HCT116 (cell line): Measurements from ENCODE around the gene NGRN. TPM values are rescaled to one million over a fixed set of nuclear protein-coding genes. Genes with fewer than 3 reads are reported as not detected.

ENCODE experiments used
- ATAC-seq: fragments of 200-7000 bp; cut with Tn5 transposase; 2 replicates; pipeline ENCODE4 v1.9.1; 2020; ENCODE audit warnings: mild to moderate bottlenecking, moderate library complexity
- BruUV-seq: library from RNA; stranded (reverse); fragments of 400-500 nt; replicated peaks from 2 replicates; lab custom pipeline; 2021; lab: Mats Ljungman, UMichigan
- CTCF ChIA-PET: fragments of 300-600 bp; sonication (Branson Sonifier 250); formaldehyde crosslinking; loops from one replicate; lab custom pipeline; 2021; ENCODE audit warnings: antibody characterized with exemption; lab: Charles Lee
- POLR2A ChIA-PET: fragments of 300-600, 350-600 bp; sonication (Branson Sonifier 250); formaldehyde crosslinking; loops from one replicate; lab custom pipeline; 2021; ENCODE audit warnings: antibody characterized with exemption; lab: Charles Lee
- RAD21 ChIA-PET, 2 experiments: fragments of 300-600 bp; sonication (Branson Sonifier 250); formaldehyde crosslinking; loops; one replicate each; lab custom pipeline; 2023; ENCODE audit warnings: low total read pairs in 2 of 2; ENCODE audit not compliant: uncharacterized antibody in 2 of 2, unreplicated experiment in 2 of 2, low non-redundant PET in 1 of 2; lab: Charles Lee
- DNase-seq: peaks from one replicate; pipeline ENCODE4 v3.0.0-alpha.2; 2010; ENCODE audit warnings: low read depth, low spot score
- H2AFZ ChIP-seq: fragments of 200-600 bp; shearing (Covaris generic), sonication (generic); 2 replicates; pipeline ENCODE4 v1.6.1; 2017; ENCODE audit warnings: low read depth, mixed run types, mixed read lengths, antibody characterized with exemption, low read length; ENCODE audit not compliant: poor library complexity, severe bottlenecking
- H3K27ac ChIP-seq: 2 replicates; pipeline ENCODE4 v1.5.1; 2012; ENCODE audit warnings: low read depth, low read length
- H3K27me3 ChIP-seq: fragments of 200-600 bp; sonication (generic); 2 replicates; pipeline ENCODE4 v1.6.1; 2016; ENCODE audit warnings: mixed run types, low read length, mixed read lengths; ENCODE audit not compliant: insufficient read depth
- H3K36me3 ChIP-seq, 2 experiments: fragments of 200-500 bp in 1 of 2; fragments of 200-600 bp in 1 of 2; sonication (Bioruptor generic) in 1 of 2; sonication (generic) in 1 of 2; 2 replicates each; pipeline versions ENCODE4 v1.5.1 to v1.6.1; 2014 to 2016; ENCODE audit warnings: low read length in 2 of 2, inconsistent platforms in 1 of 2, mixed read lengths in 1 of 2, mixed run types in 1 of 2; ENCODE audit not compliant: insufficient read depth in 2 of 2, control insufficient read depth in 1 of 2
- H3K4me1 ChIP-seq, 2 experiments: fragments of 200-600 bp in 1 of 2; sonication (generic) in 1 of 2; 2 replicates each; pipeline versions ENCODE4 v1.5.1 to v1.6.1; 2012 to 2017; ENCODE audit warnings: low read length in 2 of 2, inconsistent platforms in 1 of 2, mild to moderate bottlenecking in 1 of 2, mixed read lengths in 1 of 2, mixed run types in 1 of 2, moderate library complexity in 1 of 2; ENCODE audit not compliant: insufficient read depth in 2 of 2, control insufficient read depth in 1 of 2
- H3K4me2 ChIP-seq: fragments of 200-600 bp; sonication (generic); 2 replicates; pipeline ENCODE4 v1.6.1; 2017; ENCODE audit warnings: mixed run types, low read length, mixed read lengths
- H3K4me3 ChIP-seq, 2 experiments: fragments of 200-600 bp in 1 of 2; sonication (generic) in 1 of 2; replicated peaks in 1 of 2; 2 replicates each; pipeline ENCODE4 v1.5.1; 2011 to 2016; ENCODE audit warnings: low read length in 2 of 2, control low read depth in 1 of 2, low read depth in 1 of 2, mild to moderate bottlenecking in 1 of 2, mixed read lengths in 1 of 2, mixed run types in 1 of 2
- H3K79me2 ChIP-seq: fragments of 200-600 bp; sonication (generic); 2 replicates; pipeline ENCODE4 v1.6.1; 2017; ENCODE audit warnings: mild to moderate bottlenecking, mixed run types, low read length, moderate library complexity, mixed read lengths; ENCODE audit not compliant: insufficient read depth
- H3K9ac ChIP-seq: fragments of 200-600 bp; sonication (generic); 2 replicates; pipeline ENCODE4 v1.6.1; 2016; ENCODE audit warnings: low read length, mixed read lengths
- H3K9me2 ChIP-seq: fragments of 200-600 bp; sonication (generic), shearing (Covaris generic); 2 replicates; pipeline ENCODE4 v1.6.1; 2017; ENCODE audit warnings: mixed run types, mild to moderate bottlenecking, moderate library complexity; ENCODE audit not compliant: insufficient read depth
- H3K9me3 ChIP-seq, 2 experiments: fragments of 200-500 bp in 1 of 2; fragments of 200-600 bp in 1 of 2; sonication (Bioruptor generic) in 1 of 2; sonication (generic) in 1 of 2; 2 replicates each; pipeline ENCODE4 v1.6.1; 2014 to 2017; ENCODE audit warnings: low read length in 2 of 2, mixed read lengths in 2 of 2, inconsistent platforms in 1 of 2, low read depth in 1 of 2, mild to moderate bottlenecking in 1 of 2, mixed run types in 1 of 2, moderate library complexity in 1 of 2; ENCODE audit not compliant: control insufficient read depth in 1 of 2, insufficient read depth in 1 of 2
- H4K20me1 ChIP-seq: fragments of 200-600 bp; sonication (generic), shearing (Covaris generic); 2 replicates; pipeline ENCODE4 v1.6.1; 2017; ENCODE audit warnings: mixed run types, mild to moderate bottlenecking, moderate library complexity; ENCODE audit not compliant: insufficient read depth
- CEBPB ChIP-seq: IDR thresholded peaks from 2 replicates; pipeline ENCODE4 v1.6.1; 2012; ENCODE audit warnings: low read depth
- EGR1 ChIP-seq: IDR thresholded peaks from 2 replicates; pipeline ENCODE4 v1.6.1; 2012; ENCODE audit warnings: low read depth
- ELF1 ChIP-seq: IDR thresholded peaks from 2 replicates; pipeline ENCODE4 v1.6.1; 2012; ENCODE audit warnings: low read depth, borderline replicate concordance
- EZH2 ChIP-seq: fragments of 200-600 bp; sonication (generic); IDR thresholded peaks from 2 replicates; pipeline ENCODE4 v1.6.1; 2017; ENCODE audit warnings: antibody characterized with exemption, mixed run types
- EZH2phosphoT487 ChIP-seq: fragments of 200-600 bp; IDR thresholded peaks from 2 replicates; pipeline ENCODE4 v1.6.1; 2018; ENCODE audit warnings: antibody characterized with exemption, borderline replicate concordance
- JUND ChIP-seq: IDR thresholded peaks from 2 replicates; pipeline ENCODE4 v1.6.1; 2012
- POLR2A ChIP-seq: IDR thresholded peaks from 2 replicates; pipeline ENCODE4 v1.7.0; 2011; ENCODE audit warnings: borderline replicate concordance; ENCODE audit not compliant: insufficient read depth, insufficient read length; ENCODE audit errors: extremely low read depth
- POLR2AphosphoS5 ChIP-seq: IDR thresholded peaks from 2 replicates; pipeline ENCODE4 v1.6.1; 2011; ENCODE audit warnings: mild to moderate bottlenecking, low read depth, low read length, moderate library complexity
- RAD21 ChIP-seq: IDR thresholded peaks from 2 replicates; pipeline ENCODE4 v1.6.1; 2012; ENCODE audit warnings: low read depth, mild to moderate bottlenecking
- REST ChIP-seq: IDR thresholded peaks from 2 replicates; pipeline ENCODE4 v1.6.1; 2012; ENCODE audit warnings: low read depth
- SIN3A ChIP-seq: IDR thresholded peaks from 2 replicates; pipeline ENCODE4 v1.6.1; 2012; ENCODE audit warnings: low read depth
- SP1 ChIP-seq: IDR thresholded peaks from 2 replicates; pipeline ENCODE4 v1.6.1; 2012; ENCODE audit warnings: low read depth
- SRF ChIP-seq: IDR thresholded peaks from 2 replicates; pipeline ENCODE4 v1.6.1; 2012; ENCODE audit warnings: low read depth
- TCF7L2 ChIP-seq: IDR thresholded peaks from 2 replicates; pipeline ENCODE4 v1.7.0; 2011; ENCODE audit warnings: borderline replicate concordance, inconsistent platforms; ENCODE audit not compliant: insufficient read depth, insufficient read length; ENCODE audit errors: extremely low read depth
- YY1 ChIP-seq: IDR thresholded peaks from 2 replicates; pipeline ENCODE4 v1.6.1; 2011; ENCODE audit warnings: low read length, low read depth, moderate library complexity, mild to moderate bottlenecking; ENCODE audit not compliant: insufficient replicate concordance; ENCODE audit errors: extremely low read depth
- ZNF274 ChIP-seq: fragments of 200-500 bp; sonication (Bioruptor generic); IDR thresholded peaks from 2 replicates; pipeline ENCODE4 v1.6.1; 2014; ENCODE audit warnings: mild to moderate bottlenecking, low read depth, low read length, inconsistent platforms
- intact Hi-C: fragments of 100-400 bp; cut with micrococcal nuclease; formaldehyde crosslinking; loops from 2 replicates; pipeline ENCODE4 v1.10.0; 2022
- total RNA-seq: library from RNA; stranded (reverse); gene quantifications from one replicate; pipeline ENCODE4 v1.2.1, GENCODE V29; 2021; ENCODE audit not compliant: unreplicated experiment

The NGRN gene
- total RNA-seq, 1 experiment from 2014 or later, result 72.7 TPM

GRCh38 chr15:90270502-90271150 is 5.2 kb downstream of the NGRN start:
- peaks cover 21 to 46% of the 10 kb centered on the region in 2 experiments for H3K36me3 ChIP-seq
- H3K4me3 ChIP-seq, result no peak overlapping the region
- no TSS peak for BruUV-seq
- H3K4me2 ChIP-seq, result no peak overlapping the region
- H3K79me2 ChIP-seq, result peaks cover 78% of the 10 kb centered on the region
- no peak for TF ChIP-seq SP1
- no peak for TF ChIP-seq ELF1
- no peak for TF ChIP-seq YY1
- TF ChIP-seq CEBPB, result no peak
- TF ChIP-seq SIN3A, result no peak
- no peak for TF ChIP-seq EZH2phosphoT487
- TF ChIP-seq ZNF274, result no peak
- TF ChIP-seq EZH2, result no peak
- no peak for TF ChIP-seq RAD21
- no peak for TF ChIP-seq REST
- no peak for TF ChIP-seq SRF
- TF ChIP-seq TCF7L2, result no peak
- no peak for TF ChIP-seq JUND
- no peak for TF ChIP-seq POLR2AphosphoS5
- no peak for TF ChIP-seq POLR2A
- no peak for TF ChIP-seq EGR1
- TF ChIP-seq, all 23 proteins: peak for 0
- ATAC-seq, result no peak
- ChIA-PET CTCF (interaction anchor here (1.6 kb wide), 1 partner anchor 23 kb away, joined by 3 read pairs; no protein-coding TSS in a partner anchor), RAD21 (no interaction called here), POLR2A (interaction anchor here (0.6 kb wide), 2 partner anchors 477 to 589 kb away, joined by 3 read pairs; no protein-coding TSS in a partner anchor)
- intact Hi-C loops, result no loop called here
- H2AFZ ChIP-seq, result no peak overlapping the region
- peaks cover 9 to 15% of the 10 kb centered on the region in 2 experiments; a peak in 3 of 4 replicates for H3K4me1 ChIP-seq
- no peaks in the 10 kb centered on the region for H3K27me3 ChIP-seq
- H4K20me1 ChIP-seq, result peaks cover 2% of the 10 kb centered on the region; the same call in 1 of the 2 replicates
- H3K9ac ChIP-seq, result no peak overlapping the region
- no peak for DNase-seq
- H3K9me3 ChIP-seq, result no peaks in the 10 kb centered on the region
- H3K27ac ChIP-seq, result no peak overlapping the region
- H3K9me2 ChIP-seq, result no peaks in the 10 kb centered on the region
